HG03196 (cell line): ENCODE measurements around the gene TNKS1BP1.

Experiments
- ATAC-seq: cut with Tn5 transposase; IDR thresholded peaks from one replicate; pipeline ENCODE4 v1.9.1; 2021; ENCODE audit not compliant: unreplicated experiment

The TNKS1BP1 gene

GRCh38 chr11:57263351-57263750 is 61.4 kb downstream of the TNKS1BP1 start:
- no peak for ATAC-seq

DNA sequence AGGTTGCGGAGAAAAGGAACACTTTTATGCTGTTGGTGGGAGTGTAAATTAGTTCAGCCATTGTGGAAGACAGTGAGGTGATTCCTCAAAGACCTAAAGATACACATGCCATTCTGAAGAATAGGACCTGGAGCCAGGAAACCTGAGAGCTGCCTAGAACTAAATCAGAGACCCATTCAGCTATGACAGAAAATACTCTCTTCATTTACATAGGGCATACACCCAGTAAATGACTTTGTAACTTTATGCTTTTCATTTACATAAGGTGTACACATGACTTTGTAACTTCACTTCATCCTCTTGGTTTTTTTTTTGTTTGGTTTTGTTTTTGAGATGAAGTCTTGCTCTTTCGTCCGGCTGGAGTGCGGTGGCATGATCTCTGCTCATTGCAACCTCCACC is 62.6 kb downstream of the TNKS1BP1 start:
- no peak for ATAC-seq

DNA sequence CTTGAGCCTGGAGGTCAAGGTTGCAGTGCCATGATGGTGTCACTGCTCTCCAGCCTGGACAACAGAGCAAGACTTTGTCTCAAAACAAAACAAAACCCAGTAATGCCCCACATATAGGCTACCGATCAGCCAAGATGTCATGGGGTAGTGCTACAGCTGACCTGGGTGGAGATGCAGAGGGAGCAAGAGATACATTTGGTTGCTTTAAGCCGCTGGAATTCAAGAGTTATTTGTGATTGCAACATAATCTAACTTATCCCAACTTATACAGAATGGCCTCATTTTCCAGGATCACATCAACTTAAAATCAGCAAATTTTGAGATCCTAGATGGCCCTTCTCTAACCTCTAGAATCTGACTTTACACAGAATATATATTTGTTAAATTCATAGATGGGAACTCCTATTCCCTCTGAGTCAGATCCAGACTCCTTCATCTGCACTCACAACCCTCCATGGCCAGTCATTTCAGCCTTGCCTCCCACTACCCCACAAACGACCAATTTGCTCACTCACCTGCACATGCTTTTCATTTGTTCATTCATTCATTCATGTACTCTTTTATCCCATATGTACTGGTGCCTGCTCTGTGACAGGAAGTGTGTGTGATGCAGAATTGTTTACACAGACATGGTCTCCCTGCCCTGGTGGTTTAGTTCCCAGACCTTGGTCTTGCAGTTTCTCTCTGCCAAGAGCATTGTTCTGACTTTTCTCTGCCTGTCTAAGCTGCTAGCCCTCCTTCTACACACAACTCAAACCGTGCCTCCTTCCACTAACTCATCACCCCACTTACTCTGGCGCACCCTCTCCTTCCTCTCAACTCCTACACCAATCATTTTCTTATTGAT is 63.6 kb downstream of the TNKS1BP1 start:
- ATAC-seq: no peak

DNA sequence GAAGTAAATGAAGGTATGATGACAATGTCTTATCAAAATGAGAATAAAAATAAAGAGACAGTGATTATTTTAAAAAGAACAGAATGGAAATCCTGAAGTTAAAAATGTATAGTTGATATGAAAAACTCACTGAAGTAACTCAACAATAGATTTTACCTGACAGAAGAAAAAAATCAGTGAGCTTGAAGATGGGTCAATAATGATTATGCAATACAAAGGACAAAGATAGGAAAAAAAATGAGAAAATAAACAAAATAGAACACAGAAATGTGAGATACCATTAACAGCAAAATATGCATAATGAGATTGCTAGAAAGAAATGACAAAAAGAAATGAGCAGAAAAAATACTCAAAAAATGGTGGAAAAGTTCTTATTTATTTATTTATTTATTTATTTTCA is 68.6 kb downstream of the TNKS1BP1 start:
- ATAC-seq: no peak

DNA sequence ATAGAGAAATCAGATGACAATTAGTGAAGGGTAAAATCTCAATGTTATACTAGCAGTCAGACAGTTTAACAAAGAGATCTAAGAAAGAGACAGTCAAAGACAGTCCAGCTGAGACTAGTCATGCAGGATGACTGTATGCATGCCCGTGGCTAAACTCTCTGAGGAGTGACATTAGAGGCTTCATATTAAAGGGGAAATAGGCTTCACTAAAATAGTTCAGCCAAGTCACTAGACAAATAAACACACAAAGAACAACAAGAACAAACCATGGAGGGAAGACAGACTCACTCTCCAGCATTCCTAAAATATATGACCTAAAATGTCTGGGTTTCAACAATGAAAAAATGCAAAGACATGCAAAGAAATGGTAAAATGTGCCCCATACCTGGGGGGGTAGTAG is 69.1 kb downstream of the TNKS1BP1 start:
- ATAC-seq: no peak

DNA sequence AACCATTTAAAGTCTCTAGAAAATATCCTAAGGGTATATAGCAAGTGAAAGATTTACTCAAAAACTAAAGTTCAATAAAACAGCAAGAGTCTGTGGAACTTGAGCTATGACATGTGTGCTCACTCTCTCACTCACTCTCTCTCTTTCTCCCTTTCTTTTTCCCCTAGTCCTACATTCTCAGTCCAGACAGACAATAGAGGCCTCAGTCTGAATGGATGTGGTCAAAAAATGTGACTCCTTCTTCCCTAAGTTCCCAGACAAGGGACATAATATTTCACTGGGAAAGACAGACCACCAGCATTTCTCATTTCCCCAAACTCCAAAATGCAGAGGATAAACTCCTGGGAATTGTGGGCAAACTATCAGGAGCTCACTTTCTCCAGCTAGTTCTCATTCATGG is 70.1 kb downstream of the TNKS1BP1 start:
- ATAC-seq: no peak

DNA sequence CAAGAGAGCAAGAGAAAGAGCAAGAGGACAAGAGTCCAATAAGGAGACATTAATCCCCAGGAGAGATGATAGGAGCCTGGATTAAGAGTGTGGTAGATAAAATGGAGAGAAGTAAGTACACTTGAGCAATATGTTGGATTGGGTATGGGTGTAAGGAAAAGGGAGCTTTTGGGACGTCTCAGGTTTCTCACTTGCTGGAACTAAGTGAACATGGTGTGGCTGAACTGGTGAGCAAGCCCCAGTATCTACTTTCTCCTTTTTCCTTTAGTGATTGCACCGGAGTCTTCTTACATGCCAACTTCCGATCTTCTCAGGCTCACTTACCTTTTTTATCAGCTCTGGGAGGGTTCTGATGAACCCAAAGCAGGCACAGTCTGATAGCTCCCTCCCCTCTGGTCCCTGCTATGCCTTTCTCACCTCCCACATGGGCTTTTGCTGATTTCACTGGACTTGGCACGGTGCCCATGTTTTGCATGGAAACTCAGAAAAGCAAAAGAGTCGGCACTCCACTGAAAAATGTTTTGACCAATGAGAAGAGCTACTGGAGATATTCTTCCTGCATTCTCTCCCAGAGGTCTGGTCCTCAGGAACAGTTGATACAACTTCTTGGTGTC is 73.2 kb downstream of the TNKS1BP1 start:
- no peak for ATAC-seq

- ATAC-seq: no peak
Observed at GRCh38 chr11:57251037-57251436, 73.7 kb downstream of the TNKS1BP1 start.
